Neural cell (in vitro differentiated cells): Measurements from ENCODE around the gene SLC43A1. TPM values are rescaled to one million over a fixed set of nuclear protein-coding genes. Genes with fewer than 3 reads are reported as not detected.

Experiments
- H2AFZ ChIP-seq: fragments of 200-600, 300-800 bp; sonication (generic), shearing (Covaris generic); 2 replicates; pipeline ENCODE4 v1.6.0; 2014; ENCODE audit warnings: low read depth, mild to moderate bottlenecking, antibody characterized with exemption, low read length, moderate library complexity
- H3F3A ChIP-seq: fragments of 200-600 bp; shearing (Covaris generic); 2 replicates; pipeline ENCODE4 v1.6.1; 2016; ENCODE audit warnings: mild to moderate bottlenecking, moderate library complexity, mixed read lengths, antibody characterized with exemption, low read length; ENCODE audit not compliant: insufficient read depth, poor library complexity, severe bottlenecking
- H3K27ac ChIP-seq: fragments of 200-600, 300-800 bp; sonication (generic), shearing (Covaris generic); 2 replicates; pipeline ENCODE4 v1.5.1; 2014; ENCODE audit warnings: mild to moderate bottlenecking, low read length, moderate library complexity
- H3K27me3 ChIP-seq: fragments of 300-800, 200-600 bp; sonication (generic), shearing (Covaris generic); 2 replicates; pipeline ENCODE4 v1.6.0; 2014; ENCODE audit warnings: mild to moderate bottlenecking, low read depth, low read length, moderate library complexity; ENCODE audit not compliant: insufficient read depth
- H3K36me3 ChIP-seq: fragments of 300-800, 200-600 bp; sonication (generic), shearing (Covaris generic); 2 replicates; pipeline ENCODE4 v1.5.1; 2014; ENCODE audit warnings: mild to moderate bottlenecking, antibody characterized with exemption, low read length, moderate library complexity; ENCODE audit not compliant: insufficient read depth
- H3K4me2 ChIP-seq: fragments of 300-800, 200-600 bp; sonication (generic), shearing (Covaris generic); 2 replicates; pipeline ENCODE4 v1.6.0; 2014; ENCODE audit warnings: mild to moderate bottlenecking, low read length
- H3K4me3 ChIP-seq: fragments of 300-800, 200-600 bp; sonication (generic), shearing (Covaris generic); 2 replicates; pipeline ENCODE4 v1.5.1; 2014; ENCODE audit warnings: mild to moderate bottlenecking, low read length, moderate library complexity
- H3K79me2 ChIP-seq: fragments of 200-600 bp; shearing (Covaris generic); replicated peaks from 2 replicates; pipeline ENCODE4 v1.6.0; 2014; ENCODE audit warnings: mild to moderate bottlenecking, low read length, moderate library complexity; ENCODE audit not compliant: insufficient read depth
- H3K9ac ChIP-seq: fragments of 300-800, 200-600 bp; sonication (generic), shearing (Covaris generic); 2 replicates; pipeline ENCODE4 v1.6.1; 2016; ENCODE audit warnings: mild to moderate bottlenecking, low read length, mixed read lengths
- H3K9me2 ChIP-seq: fragments of 200-600 bp; shearing (Covaris generic); 2 replicates; pipeline ENCODE4 v1.6.1; 2016; ENCODE audit warnings: mild to moderate bottlenecking, low read length, mixed read lengths; ENCODE audit not compliant: insufficient read depth
- H3K9me3 ChIP-seq: fragments of 200-600, 300-800 bp; sonication (generic), shearing (Covaris generic); 2 replicates; pipeline ENCODE4 v1.6.1; 2016; ENCODE audit warnings: mild to moderate bottlenecking, mixed run types, low read length, moderate library complexity, mixed read lengths
- H4K20me1 ChIP-seq: fragments of 200-600 bp; shearing (Covaris generic); 2 replicates; pipeline ENCODE4 v1.6.1; 2016; ENCODE audit warnings: mild to moderate bottlenecking, mixed run types; ENCODE audit not compliant: insufficient read depth
- CTCF ChIP-seq: fragments of 450-650 bp; IDR thresholded peaks from 2 replicates; pipeline ENCODE4 v1.5.1; 2014; ENCODE audit warnings: antibody characterized with exemption, mild to moderate bottlenecking, moderate library complexity; ENCODE audit not compliant: poor library complexity, severe bottlenecking
- EP300 ChIP-seq: fragments of 450-650 bp; conservative IDR thresholded peaks from 2 replicates; pipeline ENCODE4 v1.6.1; 2014; ENCODE audit warnings: antibody characterized with exemption, mild to moderate bottlenecking, moderate library complexity; ENCODE audit not compliant: poor library complexity, severe bottlenecking
- EZH2 ChIP-seq: fragments of 200-600, 300-800 bp; shearing (Covaris generic), sonication (generic); IDR thresholded peaks from 2 replicates; pipeline ENCODE4 v1.6.1; 2014; ENCODE audit warnings: antibody characterized with exemption, low read length, borderline replicate concordance, mild to moderate bottlenecking; ENCODE audit not compliant: insufficient read depth, poor library complexity, severe bottlenecking
- MXI1 ChIP-seq: fragments of 450-650 bp; conservative IDR thresholded peaks from 2 replicates; pipeline ENCODE4 v1.6.1; 2014; ENCODE audit warnings: antibody characterized with exemption, mild to moderate bottlenecking; ENCODE audit not compliant: poor library complexity, severe bottlenecking
- POLR2AphosphoS5 ChIP-seq: IDR thresholded peaks from 2 replicates; pipeline ENCODE4 v1.6.1; 2012
- RAD21 ChIP-seq: fragments of 450-650 bp; conservative IDR thresholded peaks from 2 replicates; pipeline ENCODE4 v1.6.1; 2014; ENCODE audit warnings: antibody characterized with exemption, mild to moderate bottlenecking, moderate library complexity
- REST ChIP-seq: IDR thresholded peaks from 2 replicates; pipeline ENCODE4 v1.6.1; 2012; ENCODE audit warnings: borderline replicate concordance
- SMC3 ChIP-seq: fragments of 450-650 bp; conservative IDR thresholded peaks from 2 replicates; pipeline ENCODE4 v1.6.1; 2014; ENCODE audit warnings: antibody characterized with exemption, mild to moderate bottlenecking, moderate library complexity; ENCODE audit not compliant: poor library complexity
- TAF1 ChIP-seq: IDR thresholded peaks from 2 replicates; pipeline ENCODE4 v1.6.1; 2012; ENCODE audit warnings: low read depth
- polyA plus RNA-seq: library from polyadenylated mRNA; depleted of rRNA; stranded (reverse); fragments of >200 nt; gene quantifications from 2 replicates; pipeline ENCODE4 v1.2.3, GENCODE V29; 2014

Gene SLC43A1
- polyA plus RNA-seq, 1 donor from 2014 or later = 3.3 TPM

- no peaks in the 10 kb centered on the region for H3K79me2 ChIP-seq
- no peaks in the 10 kb centered on the region for H4K20me1 ChIP-seq
- no peaks in the 10 kb centered on the region for H3K9me2 ChIP-seq
- no peak for TF ChIP-seq SMC3
- H3K4me3 ChIP-seq = no peak overlapping the region
- no peak overlapping the region for H3K4me2 ChIP-seq
- no peak overlapping the region for H3K9ac ChIP-seq
- H2AFZ ChIP-seq = no peak overlapping the region
- H3K27ac ChIP-seq = no peak overlapping the region
- no peaks in the 10 kb centered on the region for H3K9me3 ChIP-seq
- no peaks in the 10 kb centered on the region for H3F3A ChIP-seq
- H3K36me3 ChIP-seq = no peaks in the 10 kb centered on the region
- no peaks in the 10 kb centered on the region for H3K27me3 ChIP-seq
Observed at GRCh38 chr11:57496109-57496820, 19.2 kb downstream of the SLC43A1 start.

GRCh38 chr11:57493507-57494503 lies 21.7 kb downstream of the SLC43A1 start:
- no peaks in the 10 kb centered on the region for H3K79me2 ChIP-seq
- no peaks in the 10 kb centered on the region for H3K9me2 ChIP-seq
- H2AFZ ChIP-seq = no peak overlapping the region
- H3K27ac ChIP-seq = no peak overlapping the region
- no peaks in the 10 kb centered on the region for H3F3A ChIP-seq
- H3K27me3 ChIP-seq = no peaks in the 10 kb centered on the region
- no peak overlapping the region for H3K4me2 ChIP-seq
- H3K36me3 ChIP-seq = no peaks in the 10 kb centered on the region
- no peaks in the 10 kb centered on the region for H4K20me1 ChIP-seq
- no peak overlapping the region for H3K4me3 ChIP-seq
- no peak overlapping the region for H3K9ac ChIP-seq
- no peaks in the 10 kb centered on the region for H3K9me3 ChIP-seq
- TF ChIP-seq RAD21 (no peak), CTCF (peak; percentile 50), EP300 (no peak)

- no peaks in the 10 kb centered on the region for H4K20me1 ChIP-seq
- H2AFZ ChIP-seq = no peak overlapping the region
- H3K9me2 ChIP-seq = no peaks in the 10 kb centered on the region
- H3K79me2 ChIP-seq = no peaks in the 10 kb centered on the region
- no peak overlapping the region for H3K4me3 ChIP-seq
- no peak overlapping the region for H3K9ac ChIP-seq
- TF ChIP-seq SMC3 = no peak
- TF ChIP-seq EZH2 = no peak
- no peak for TF ChIP-seq CTCF
- no peak for TF ChIP-seq MXI1
- TF ChIP-seq REST = no peak
- TF ChIP-seq EP300 = no peak
- no peak for TF ChIP-seq POLR2AphosphoS5
- TF ChIP-seq TAF1 = no peak
- TF ChIP-seq RAD21 = no peak
- no peaks in the 10 kb centered on the region for H3K27me3 ChIP-seq
- no peak overlapping the region for H3K27ac ChIP-seq
- H3K4me2 ChIP-seq = no peak overlapping the region
- H3K36me3 ChIP-seq = no peaks in the 10 kb centered on the region
- H3K9me3 ChIP-seq = no peaks in the 10 kb centered on the region
- H3F3A ChIP-seq = no peaks in the 10 kb centered on the region
Observed at GRCh38 chr11:57491371-57492061, 24.0 kb downstream of the SLC43A1 start.
